ENCODE measurements around the gene CYP27B1.

Gene CYP27B1

GRCh38 chr12:57726151-57726883, 40.6 kb downstream of the CYP27B1 start:
- peak; percentile 16 for DNase-seq (ENCODE audit: extremely low spot score)
- ChIA-PET CTCF (interaction anchor here (0.7 to 3.0 kb wide), 7 partner anchors 9 to 33 kb away, joined by 3 to 13 read pairs (median 4); partner anchors contain the start of gene OS9), POLR2A (no interaction called here)
- peak; percentile 39 for TF ChIP-seq CTCF (IDR thresholded peaks at IDR 0.05; ENCODE audit: control extremely low read depth, extremely low read depth, low read depth, missing control alignments)

- TF ChIP-seq CTCF (IDR thresholded peaks at IDR 0.05; ENCODE audit: control extremely low read depth, extremely low read depth, low read depth, missing control alignments) = no peak
- peak; percentile 13 for DNase-seq (ENCODE audit: extremely low spot score)
- ChIA-PET POLR2A (no interaction called here), CTCF (interaction anchor here (0.9 to 3.0 kb wide), 7 partner anchors 9 to 140 kb away, joined by 3 to 13 read pairs (median 4); partner anchors contain the start of gene OS9)
Observed at GRCh38 chr12:57725851-57726150, 41.1 kb downstream of the CYP27B1 start.

- ChIA-PET POLR2A (interaction anchor here (0.7 kb wide), 1 partner anchor 1006 kb away, joined by 5 read pairs; no protein-coding TSS in a partner anchor), CTCF (interaction anchor here (0.9 to 3.0 kb wide), 4 partner anchors 14 to 140 kb away, joined by 3 to 13 read pairs (median 3); partner anchors contain the start of gene OS9)
- TF ChIP-seq CTCF (IDR thresholded peaks at IDR 0.05; ENCODE audit: control extremely low read depth, extremely low read depth, low read depth, missing control alignments) = no peak
- peak; percentile 13 for DNase-seq (ENCODE audit: extremely low spot score)
Observed at GRCh38 chr12:57724936-57725740, 41.7 kb downstream of the CYP27B1 start.

DNA sequence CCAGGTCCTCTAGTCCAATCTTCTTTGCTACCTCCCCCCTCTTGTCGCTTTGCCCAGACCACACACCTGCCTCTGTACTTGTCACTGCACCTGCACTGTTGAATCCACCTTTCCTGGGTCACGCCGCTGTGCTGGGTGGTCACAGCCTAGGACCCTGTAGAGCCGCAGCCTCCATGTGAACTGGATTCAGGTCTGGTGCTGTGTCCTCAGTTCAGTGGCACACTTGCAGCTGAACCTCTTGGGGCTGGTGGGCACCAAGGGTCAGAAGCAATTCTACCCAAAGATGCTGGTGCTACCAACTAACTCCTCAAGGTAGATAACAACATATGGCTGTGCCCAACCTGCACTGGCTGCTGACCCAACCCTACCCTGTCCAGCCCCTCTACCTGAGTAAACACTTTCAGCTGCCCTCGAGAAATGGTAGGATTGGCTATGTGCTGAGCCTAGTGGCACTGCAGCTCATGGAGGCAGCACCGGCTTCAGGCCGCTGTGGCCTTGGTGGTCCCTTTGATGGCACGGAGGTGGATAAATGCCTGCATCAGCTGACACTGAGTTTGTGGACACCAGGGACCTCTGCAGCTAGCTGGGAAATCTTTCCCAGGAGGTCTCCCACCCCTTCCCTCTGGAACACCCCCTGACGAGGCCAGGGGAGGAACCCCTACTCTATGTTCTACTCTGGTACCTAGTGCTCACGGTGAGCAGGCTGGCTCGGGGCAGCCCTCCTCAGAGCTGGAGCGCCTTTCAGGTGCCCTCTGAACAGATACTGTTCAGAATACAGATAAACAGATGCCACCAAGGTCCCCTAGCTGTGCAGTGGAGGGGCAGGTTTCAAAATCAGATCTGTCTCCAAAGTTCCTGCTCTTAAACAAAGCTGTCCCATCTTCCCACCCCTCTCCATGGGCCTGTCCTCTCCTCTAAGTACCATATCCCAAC, 42.6 kb downstream of the CYP27B1 start:
- DNase-seq (ENCODE audit: extremely low spot score) = peak; percentile 21
- ChIA-PET CTCF (interaction anchor here (1.0 to 3.0 kb wide), 3 partner anchors 15 to 141 kb away, joined by 3 to 13 read pairs (median 3); partner anchors contain the start of gene OS9), POLR2A (interaction anchor here (0.7 kb wide), 1 partner anchor 1005 kb away, joined by 5 read pairs; no protein-coding TSS in a partner anchor)
- no peak for TF ChIP-seq CTCF (IDR thresholded peaks at IDR 0.05; ENCODE audit: control extremely low read depth, extremely low read depth, low read depth, missing control alignments)

- DNase-seq (ENCODE audit: extremely low spot score) = no peak
Observed at GRCh38 chr12:57723630-57723962, 43.3 kb downstream of the CYP27B1 start.

More at GRCh38 chr12:57723630-57723962, 43.3 kb downstream of the CYP27B1 start:
- CTCF ChIA-PET = interaction anchor here (1.0 to 3.0 kb wide), 3 partner anchors 15 to 140 kb away, joined by 3 to 13 read pairs (median 3); partner anchors contain the start of gene OS9
- POLR2A ChIA-PET = no interaction called here
- TF ChIP-seq CTCF (IDR thresholded peaks at IDR 0.05; ENCODE audit: control extremely low read depth, extremely low read depth, low read depth, missing control alignments) = no peak
